Measurements from ENCODE around the gene SYNGR1. TPM values are rescaled to one million over a fixed set of nuclear protein-coding genes. Genes with fewer than 3 reads are reported as not detected.

Gene SYNGR1
- total RNA-seq: 1 to 10 TPM in 1 of 2 donors, under 1 TPM in 1; 0.46 to 1.2 TPM

- peak; percentile 45 to 46 for ATAC-seq
- Mint-ChIP-seq H3K9me3 (no peaks in the 10 kb centered on the region), H3K36me3 (no peaks in the 10 kb centered on the region), H3K27ac (no peak within 1 kb of the TSS)
- DNase-seq (ENCODE audit: low spot score in 2 of 2): peak in 1 of 2 donors; percentile 21
Measured at GRCh38 chr22:39349967-39350726, at the start of gene SYNGR1. Gene SYNGR1 (plus strand): TSS chr22:39349991. CDS start chr22:39350011, 20 bp downstream.

GRCh38 chr22:39300186-39300830, 49.5 kb upstream of the SYNGR1 start:
- no peaks in the 10 kb centered on the region for H3K36me3 Mint-ChIP-seq
- H3K9me3 Mint-ChIP-seq: no peaks in the 10 kb centered on the region
- DNase-seq (ENCODE audit: low spot score in 2 of 2): no peak
- ATAC-seq: no peak
- H3K27ac Mint-ChIP-seq: no peak overlapping the region

- Mint-ChIP-seq H3K9me3 (no peaks in the 10 kb centered on the region), H3K36me3 (no peaks in the 10 kb centered on the region), H3K27ac (no peak overlapping the region)
- ATAC-seq (no peak), DNase-seq (ENCODE audit: low spot score in 2 of 2) (no peak)
Measured at GRCh38 chr22:39301108-39301507, 48.7 kb upstream of the SYNGR1 start.

- peak in 1 of 2 donors; percentile 1 for ATAC-seq
- Mint-ChIP-seq H3K27ac (no peak overlapping the region), H3K36me3 (no peaks in the 10 kb centered on the region), H3K9me3 (no peaks in the 10 kb centered on the region)
- DNase-seq (ENCODE audit: low spot score in 2 of 2): no peak
Measured at GRCh38 chr22:39301926-39302325, 47.9 kb upstream of the SYNGR1 start.

GRCh38 chr22:39302431-39302960, 47.3 kb upstream of the SYNGR1 start:
- no peak overlapping the region for H3K27ac Mint-ChIP-seq
- no peaks in the 10 kb centered on the region for H3K36me3 Mint-ChIP-seq
- ATAC-seq: no peak

GRCh38 chr22:39303358-39303757, 46.4 kb upstream of the SYNGR1 start:
- ATAC-seq: no peak
- Mint-ChIP-seq H3K27ac (no peak overlapping the region), H3K36me3 (no peaks in the 10 kb centered on the region), H3K9me3 (no peaks in the 10 kb centered on the region)
- no peak for DNase-seq (ENCODE audit: low spot score in 2 of 2)

More at GRCh38 chr22:39302431-39302960, 47.3 kb upstream of the SYNGR1 start:
- no peak for DNase-seq (ENCODE audit: low spot score in 2 of 2)
- no peaks in the 10 kb centered on the region for H3K9me3 Mint-ChIP-seq

GRCh38 chr22:39303892-39304671, 45.7 kb upstream of the SYNGR1 start:
- no peaks in the 10 kb centered on the region for H3K9me3 Mint-ChIP-seq
- H3K36me3 Mint-ChIP-seq: no peaks in the 10 kb centered on the region
- ATAC-seq: peak in 1 of 2 donors; percentile 5

GRCh38 chr22:39306456-39307361, 43.1 kb upstream of the SYNGR1 start:
- DNase-seq (ENCODE audit: low spot score in 2 of 2) (peak in 1 of 2 donors; percentile 59), ATAC-seq (peak; percentile 29 to 35)
- Mint-ChIP-seq H3K36me3 (no peaks in the 10 kb centered on the region), H3K9me3 (no peaks in the 10 kb centered on the region), H3K27ac (no peak overlapping the region)

More at GRCh38 chr22:39303892-39304671, 45.7 kb upstream of the SYNGR1 start:
- DNase-seq (ENCODE audit: low spot score in 2 of 2): no peak
- H3K27ac Mint-ChIP-seq: no peak overlapping the region

GRCh38 chr22:39308614-39309363, 41.0 kb upstream of the SYNGR1 start:
- peak overlapping the region in 1 of 2 donors; percentile 94 for H3K27ac Mint-ChIP-seq
- H3K36me3 Mint-ChIP-seq: peaks cover 8% of the 10 kb centered on the region in 2 donors

GRCh38 chr22:39309364-39309861, 40.4 kb upstream of the SYNGR1 start:
- peak overlapping the region in 1 of 2 donors; percentile 98 for H3K27ac Mint-ChIP-seq
- ATAC-seq (peak in 1 of 2 donors; percentile 25), DNase-seq (ENCODE audit: low spot score in 2 of 2) (no peak)
- no peaks in the 10 kb centered on the region for H3K9me3 Mint-ChIP-seq
- peaks cover 9 to 12% of the 10 kb centered on the region in 2 donors for H3K36me3 Mint-ChIP-seq

More at GRCh38 chr22:39308614-39309363, 41.0 kb upstream of the SYNGR1 start:
- no peaks in the 10 kb centered on the region for H3K9me3 Mint-ChIP-seq
- DNase-seq (ENCODE audit: low spot score in 2 of 2): no peak
- peak in 1 of 2 donors; percentile 1 for ATAC-seq

- peak in 1 of 2 donors; percentile 4 for ATAC-seq
- peak overlapping the region; percentile 69 to 98 for H3K27ac Mint-ChIP-seq
Measured at GRCh38 chr22:39309881-39310714, 39.7 kb upstream of the SYNGR1 start.

GRCh38 chr22:39311592-39312400, 38.0 kb upstream of the SYNGR1 start:
- Mint-ChIP-seq H3K36me3 (peaks cover 33 to 36% of the 10 kb centered on the region in 2 donors), H3K27ac (peak overlapping the region; percentile 69 to 98), H3K9me3 (no peaks in the 10 kb centered on the region)
- peak in 1 of 2 donors; percentile 1 for ATAC-seq
- peak in 1 of 2 donors; percentile 37 for DNase-seq (ENCODE audit: low spot score in 2 of 2)

More at GRCh38 chr22:39309881-39310714, 39.7 kb upstream of the SYNGR1 start:
- Mint-ChIP-seq H3K36me3 (peaks cover 16 to 19% of the 10 kb centered on the region in 2 donors), H3K9me3 (no peaks in the 10 kb centered on the region)
- no peak for DNase-seq (ENCODE audit: low spot score in 2 of 2)

- no peak for DNase-seq (ENCODE audit: low spot score in 2 of 2)
- peak overlapping the region; percentile 69 to 98 for H3K27ac Mint-ChIP-seq
- peaks cover 39 to 40% of the 10 kb centered on the region in 2 donors for H3K36me3 Mint-ChIP-seq
- no peaks in the 10 kb centered on the region for H3K9me3 Mint-ChIP-seq
- ATAC-seq: no peak
Measured at GRCh38 chr22:39312410-39312809, 37.4 kb upstream of the SYNGR1 start.
